GM18951 (cell line): Measurements from ENCODE around the gene IFFO2.

Source experiments
- POLR2A ChIP-seq: IDR thresholded peaks from 4 replicates; pipeline ENCODE4 v1.6.1; 2011; ENCODE audit warnings: mild to moderate bottlenecking; ENCODE audit not compliant: insufficient read length, insufficient read depth; ENCODE audit errors: extremely low read depth
- in situ Hi-C: fragments of 300-500 bp; cut with MboI; formaldehyde crosslinking; loops from one replicate; pipeline ENCODE4 v1.12.0; 2022; ENCODE audit warnings: low sequenced_read_pairs, mixed read lengths, inconsistent platforms; ENCODE audit not compliant: unreplicated experiment

Gene IFFO2

DNA sequence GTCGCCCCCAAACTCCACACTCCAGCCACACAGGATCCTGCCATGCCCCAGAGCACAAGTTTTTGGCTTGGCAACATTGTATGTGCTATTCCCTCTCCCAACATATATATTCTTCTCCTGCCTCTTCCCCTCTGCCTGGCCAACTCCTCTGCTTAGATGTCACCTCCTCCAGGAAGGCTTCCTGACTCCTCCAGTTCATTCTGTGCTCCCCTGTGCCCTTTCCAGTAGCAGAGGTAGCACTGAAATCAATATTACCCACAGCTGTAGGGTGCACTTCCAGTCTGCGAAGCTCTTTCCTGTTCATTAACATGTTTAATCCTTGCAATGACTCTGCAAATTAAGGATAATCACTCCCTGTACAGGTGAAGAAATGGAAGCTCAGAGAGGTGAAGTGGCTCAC is 75.3 kb downstream of the IFFO2 start:
- no peak for TF ChIP-seq POLR2A
- in situ Hi-C loops = no loop called here

DNA sequence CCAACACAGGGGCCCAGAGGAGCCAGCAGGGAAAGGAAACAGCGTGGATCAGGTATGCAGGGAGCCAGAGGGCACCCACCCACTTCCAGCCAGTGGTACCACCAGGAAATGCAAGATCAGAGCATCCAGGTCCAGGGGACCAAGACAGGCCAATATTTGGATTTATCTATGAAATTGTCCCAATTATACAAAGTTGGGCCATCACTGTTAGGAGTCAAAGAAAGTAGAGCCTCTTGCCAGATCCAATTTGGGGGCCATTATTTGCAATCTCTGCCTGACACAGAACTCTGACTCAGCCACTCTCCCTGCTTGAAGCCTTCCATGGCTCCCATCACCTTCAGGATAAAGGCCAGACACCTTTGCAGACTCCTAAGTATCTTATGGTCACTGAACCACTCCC is 75.9 kb downstream of the IFFO2 start:
- in situ Hi-C loops = no loop called here
- TF ChIP-seq POLR2A = no peak

- in situ Hi-C loops = no loop called here
These were observed 76.6 kb downstream of the IFFO2 start for GRCh38 chr1:18879791-18880309.

GRCh38 chr1:18879215-18879790 is 77.2 kb downstream of the IFFO2 start:
- TF ChIP-seq POLR2A = no peak
- in situ Hi-C loops = no loop called here

More at GRCh38 chr1:18879791-18880309, 76.6 kb downstream of the IFFO2 start:
- TF ChIP-seq POLR2A = no peak

- no peak for TF ChIP-seq POLR2A
- in situ Hi-C loops = no loop called here
These were observed 77.8 kb downstream of the IFFO2 start for GRCh38 chr1:18878538-18879214.

DNA sequence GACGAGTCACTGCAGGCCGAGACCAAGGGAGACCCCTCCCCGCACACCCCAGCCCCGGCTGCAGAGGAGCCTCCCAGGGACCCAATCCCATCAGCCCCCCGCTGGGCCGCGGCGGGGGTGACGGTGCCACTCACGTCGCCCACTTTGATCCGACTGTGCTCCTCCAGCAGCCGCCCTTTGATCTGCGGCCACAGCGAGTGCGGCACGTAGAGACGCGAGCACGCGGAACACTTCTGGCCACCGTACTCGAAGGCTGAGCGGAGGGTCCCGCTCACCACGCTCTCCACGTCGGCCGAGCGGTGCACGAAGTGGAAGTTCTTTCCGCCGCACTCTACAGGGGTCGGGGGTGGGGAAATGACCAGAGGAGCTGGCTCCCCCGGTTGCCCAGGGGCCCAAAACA is 79.2 kb downstream of the IFFO2 start:
- no peak for TF ChIP-seq POLR2A
- in situ Hi-C loops = no loop called here

GRCh38 chr1:18876210-18876609 is 80.3 kb downstream of the IFFO2 start:
- in situ Hi-C loops = no loop called here
- no peak for TF ChIP-seq POLR2A

GRCh38 chr1:18875796-18876128 is 80.7 kb downstream of the IFFO2 start:
- in situ Hi-C loops = no loop called here
- TF ChIP-seq POLR2A = no peak

DNA sequence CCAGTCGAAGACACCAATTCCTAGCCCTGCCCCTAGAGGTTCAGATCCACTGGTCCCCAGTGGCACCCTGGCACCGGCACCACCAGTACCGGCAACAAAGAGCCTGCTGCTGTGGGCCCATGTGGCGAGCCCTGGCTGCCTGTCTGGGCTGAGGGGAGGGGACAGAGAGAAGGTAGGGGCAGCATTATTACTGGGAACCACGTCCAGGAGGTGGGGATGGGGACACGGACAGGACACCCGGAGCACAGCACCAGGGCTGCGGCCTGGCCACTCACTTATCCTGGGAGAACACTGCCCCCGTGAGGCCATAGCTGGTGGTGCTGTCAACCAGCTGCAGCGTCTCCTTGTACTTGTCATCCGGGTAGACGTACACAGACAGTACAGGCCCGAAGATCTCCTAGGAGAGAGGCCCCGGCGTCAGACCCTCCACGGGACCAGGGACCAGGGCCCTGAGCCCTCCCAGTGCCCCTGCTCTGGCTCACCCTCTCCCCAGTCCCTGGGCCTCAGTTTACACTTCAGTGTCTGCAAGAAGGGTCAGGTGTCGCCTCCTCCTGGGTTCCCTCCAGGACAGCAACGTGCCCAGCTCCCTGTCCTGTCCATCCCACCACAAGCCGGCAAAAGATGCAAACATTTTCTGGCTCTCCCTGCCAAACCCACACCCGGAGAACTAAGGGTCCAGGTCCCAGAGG is 81.2 kb downstream of the IFFO2 start:
- TF ChIP-seq POLR2A = no peak
- in situ Hi-C loops = no loop called here

- in situ Hi-C loops = no loop called here
- no peak for TF ChIP-seq POLR2A
These were observed 81.9 kb downstream of the IFFO2 start for GRCh38 chr1:18874600-18874999.

GRCh38 chr1:18874036-18874435 is 82.4 kb downstream of the IFFO2 start:
- in situ Hi-C loops = no loop called here

GRCh38 chr1:18872071-18872611 is 84.3 kb downstream of the IFFO2 start:
- TF ChIP-seq POLR2A = no peak
- in situ Hi-C loops = no loop called here

More at GRCh38 chr1:18874036-18874435, 82.4 kb downstream of the IFFO2 start:
- TF ChIP-seq POLR2A = no peak

- TF ChIP-seq POLR2A = no peak
- in situ Hi-C loops = no loop called here
These were observed 84.9 kb downstream of the IFFO2 start for GRCh38 chr1:18871401-18872070.
